Measurements from ENCODE around the gene BBX.

DNA sequence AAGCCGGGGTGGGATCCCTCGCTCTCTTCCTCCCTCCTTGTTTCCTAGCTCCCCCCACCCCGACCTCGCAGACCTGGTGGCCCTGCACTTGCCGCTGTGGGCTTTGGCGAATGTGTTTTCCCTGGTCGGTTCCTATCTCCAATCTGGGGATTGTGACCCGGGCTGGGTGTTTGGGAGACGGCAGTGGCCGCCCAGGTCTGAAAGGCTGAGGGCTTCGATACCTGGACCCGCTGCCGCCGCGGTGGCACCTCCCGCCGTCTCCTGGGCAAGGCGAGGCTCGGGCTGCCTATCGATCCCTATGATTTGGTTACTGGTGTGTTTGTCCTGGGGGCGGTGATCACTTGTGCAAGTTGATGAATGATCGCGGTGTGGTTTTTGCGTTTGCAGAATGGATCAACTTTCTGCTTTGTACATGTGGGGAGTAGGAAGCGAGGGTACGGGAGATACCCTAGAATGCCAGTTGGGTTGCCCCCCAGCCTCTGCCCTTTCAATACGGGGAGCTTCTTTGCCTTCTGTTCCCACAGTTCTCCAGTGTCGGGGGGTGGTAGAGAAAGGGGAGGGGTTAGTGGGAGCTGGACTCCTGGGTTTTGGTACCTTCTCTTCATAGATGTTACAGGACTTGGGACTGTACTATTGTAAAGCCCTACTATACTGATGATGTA lies 3.0 kb downstream of the BBX start:
- TF ChIP-seq CTCF (IDR thresholded peaks at IDR 0.05) (no peak), POLR2A (IDR thresholded peaks at IDR 0.05) (no peak), POLR2AphosphoS5 (IDR thresholded peaks at IDR 0.05) (no peak), EP300 (IDR thresholded peaks at IDR 0.05) (no peak)

All from gastroesophageal sphincter (tissue), 3 donors.